Testis (tissue), 2 donors: Measurements from ENCODE around the gene UBAC2.

Experiments
- POLR2A ChIP-seq: fragments of 450-650 bp; IDR thresholded peaks from one replicate; pipeline ENCODE4 v1.6.1; 2017; ENCODE audit warnings: antibody characterized with exemption, mild to moderate bottlenecking, moderate library complexity
- TF ChIP-seq, protein P1 (sequence below), 3 experiments: fragments of 450-650 bp in 2 of 3; fragments of 200-600 bp in 1 of 3; sonication (generic) in 1 of 3; IDR thresholded peaks; one replicate each; pipeline ENCODE4 v1.5.1; 2016 to 2019; ENCODE audit warnings: antibody characterized with exemption in 3 of 3, mild to moderate bottlenecking in 2 of 3, moderate library complexity in 1 of 3

DNA sequence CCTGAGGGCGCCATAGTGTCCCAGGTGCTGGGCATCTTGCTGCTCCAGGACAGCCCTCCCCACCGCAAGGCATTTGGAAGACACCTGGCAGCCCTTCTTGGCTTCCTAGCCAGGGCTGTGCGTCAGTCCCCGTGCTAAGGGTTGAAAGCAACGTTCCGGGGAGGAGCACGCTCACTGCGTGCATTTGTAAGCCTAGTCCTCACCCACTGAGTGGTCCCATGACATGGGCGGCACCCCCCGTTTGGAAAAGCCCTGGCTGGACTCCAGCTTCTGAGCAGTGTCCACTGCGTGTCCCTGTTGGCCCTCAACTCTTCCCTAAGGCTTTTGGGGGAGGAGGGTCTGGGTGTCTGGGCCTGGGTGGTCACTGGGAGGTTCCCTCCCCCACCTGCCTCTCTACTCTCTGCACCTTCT is 182.9 kb downstream of the UBAC2 start:
- no peak for TF ChIP-seq POLR2A
- TF ChIP-seq, protein P1, sequence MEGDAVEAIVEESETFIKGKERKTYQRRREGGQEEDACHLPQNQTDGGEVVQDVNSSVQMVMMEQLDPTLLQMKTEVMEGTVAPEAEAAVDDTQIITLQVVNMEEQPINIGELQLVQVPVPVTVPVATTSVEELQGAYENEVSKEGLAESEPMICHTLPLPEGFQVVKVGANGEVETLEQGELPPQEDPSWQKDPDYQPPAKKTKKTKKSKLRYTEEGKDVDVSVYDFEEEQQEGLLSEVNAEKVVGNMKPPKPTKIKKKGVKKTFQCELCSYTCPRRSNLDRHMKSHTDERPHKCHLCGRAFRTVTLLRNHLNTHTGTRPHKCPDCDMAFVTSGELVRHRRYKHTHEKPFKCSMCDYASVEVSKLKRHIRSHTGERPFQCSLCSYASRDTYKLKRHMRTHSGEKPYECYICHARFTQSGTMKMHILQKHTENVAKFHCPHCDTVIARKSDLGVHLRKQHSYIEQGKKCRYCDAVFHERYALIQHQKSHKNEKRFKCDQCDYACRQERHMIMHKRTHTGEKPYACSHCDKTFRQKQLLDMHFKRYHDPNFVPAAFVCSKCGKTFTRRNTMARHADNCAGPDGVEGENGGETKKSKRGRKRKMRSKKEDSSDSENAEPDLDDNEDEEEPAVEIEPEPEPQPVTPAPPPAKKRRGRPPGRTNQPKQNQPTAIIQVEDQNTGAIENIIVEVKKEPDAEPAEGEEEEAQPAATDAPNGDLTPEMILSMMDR (IDR thresholded peaks at IDR 0.05) = no peak
